Measurements from ENCODE around the gene PARP11. TPM values are rescaled to one million over a fixed set of nuclear protein-coding genes. Genes with fewer than 3 reads are reported as not detected.

PARP11 gene
- total RNA-seq, 2 experiments from 2014 or later: 13.4 TPM

GRCh38 chr12:3790642-3791041 lies 82.6 kb downstream of the PARP11 start:
- no peak overlapping the region for H3K4me3 ChIP-seq (ENCODE audit: low read length)
- H3K4me1 Mint-ChIP-seq (ENCODE audit: low read depth): no peaks in the 10 kb centered on the region
- no peak overlapping the region for H3K27ac ChIP-seq (ENCODE audit: low read depth in 1 of 2, low read length in 2 of 2)
- ChIA-PET POLR2A (no interaction called here), CTCF (interaction anchor here (1.4 kb wide), 1 partner anchor 13 kb away, joined by 3 read pairs; no protein-coding TSS in a partner anchor)
- intact Hi-C loops (cut with DNase I, micrococcal nuclease): no loop called here
- H3K36me3 ChIP-seq (ENCODE audit: insufficient read depth, low read length): peaks cover 3% of the 10 kb centered on the region
- peaks cover 33% of the 10 kb centered on the region for H3K36me3 Mint-ChIP-seq (ENCODE audit: low read depth)
- H3K4me3 Mint-ChIP-seq: no peak overlapping the region
- H3K27ac Mint-ChIP-seq: no peak overlapping the region
- no peak for DNase-seq
- no peaks in the 10 kb centered on the region for H3K27me3 ChIP-seq (ENCODE audit: control insufficient read depth in 1 of 2, insufficient read depth in 2 of 2, low read length in 2 of 2)
- no peak for TF ChIP-seq CTCF (IDR thresholded peaks at IDR 0.05)
- H3K4me1 ChIP-seq (ENCODE audit: insufficient read depth, low read length): no peaks in the 10 kb centered on the region
- H3K9me3 Mint-ChIP-seq: no peaks in the 10 kb centered on the region
- ATAC-seq (ENCODE audit: poor library complexity): no peak
- no peaks in the 10 kb centered on the region for H3K9me3 ChIP-seq (ENCODE audit: control insufficient read depth in 1 of 2, insufficient read depth in 1 of 2, low read length in 2 of 2)
- no peaks in the 10 kb centered on the region for H3K27me3 Mint-ChIP-seq

- POLR2A ChIA-PET: no interaction called here
- ATAC-seq (ENCODE audit: poor library complexity) (no peak), DNase-seq (no peak)
- H3K4me3 Mint-ChIP-seq: no peak overlapping the region
- Histone ChIP-seq H3K27me3 (ENCODE audit: control insufficient read depth in 1 of 2, insufficient read depth in 2 of 2, low read length in 2 of 2) (no peaks in the 10 kb centered on the region), H3K4me1 (ENCODE audit: insufficient read depth, low read length) (no peaks in the 10 kb centered on the region), H3K36me3 (ENCODE audit: insufficient read depth, low read length) (peaks cover 3% of the 10 kb centered on the region), H3K9me3 (ENCODE audit: control insufficient read depth in 1 of 2, insufficient read depth in 1 of 2, low read length in 2 of 2) (no peaks in the 10 kb centered on the region), H3K27ac (ENCODE audit: low read depth in 1 of 2, low read length in 2 of 2) (no peak overlapping the region), H3K4me3 (ENCODE audit: low read length) (no peak overlapping the region)
- no peak overlapping the region for H3K27ac Mint-ChIP-seq
- intact Hi-C loops (cut with DNase I, micrococcal nuclease): no loop called here
- TF ChIP-seq CTCF (IDR thresholded peaks at IDR 0.05): no peak
- CTCF ChIA-PET: interaction anchor here (0.6 to 1.4 kb wide), 3 partner anchors 13 to 476 kb away, joined by 3 read pairs; no protein-coding TSS in a partner anchor
- no peaks in the 10 kb centered on the region for H3K27me3 Mint-ChIP-seq
- H3K36me3 Mint-ChIP-seq (ENCODE audit: low read depth): peaks cover 33% of the 10 kb centered on the region
- no peaks in the 10 kb centered on the region for H3K9me3 Mint-ChIP-seq
- H3K4me1 Mint-ChIP-seq (ENCODE audit: low read depth): no peaks in the 10 kb centered on the region
Observed at GRCh38 chr12:3789838-3790237, 83.4 kb downstream of the PARP11 start.

GRCh38 chr12:3777206-3777809 lies 95.9 kb downstream of the PARP11 start:
- peak in 4 of 14 experiments; percentile 12 to 67 (median 58) for DNase-seq
- intact Hi-C loops (cut with DNase I, micrococcal nuclease): loop anchor here (1.0 kb wide), 2 partner anchors 119 to 477 kb away; no protein-coding TSS in a partner anchor
- H3K27me3 Mint-ChIP-seq: no peaks in the 10 kb centered on the region
- no peaks in the 10 kb centered on the region for H3K36me3 Mint-ChIP-seq (ENCODE audit: low read depth)
- H3K4me3 ChIP-seq (ENCODE audit: low read length): no peak overlapping the region
- POLR2A ChIA-PET: no interaction called here
- H3K27ac Mint-ChIP-seq: no peak overlapping the region
- TF ChIP-seq CTCF (IDR thresholded peaks at IDR 0.05): peak; percentile 75
- ATAC-seq (ENCODE audit: poor library complexity): peak; percentile 63
- peaks cover 2% of the 10 kb centered on the region for H3K4me1 ChIP-seq (ENCODE audit: insufficient read depth, low read length)
- H3K27ac ChIP-seq (ENCODE audit: low read depth in 1 of 2, low read length in 2 of 2): no peak overlapping the region
- H3K4me1 Mint-ChIP-seq (ENCODE audit: low read depth): peaks cover 5% of the 10 kb centered on the region
- no peaks in the 10 kb centered on the region for H3K9me3 Mint-ChIP-seq
- no peaks in the 10 kb centered on the region for H3K36me3 ChIP-seq (ENCODE audit: insufficient read depth, low read length)
- no peaks in the 10 kb centered on the region for H3K27me3 ChIP-seq (ENCODE audit: control insufficient read depth in 1 of 2, insufficient read depth in 2 of 2, low read length in 2 of 2)
- CTCF ChIA-PET: interaction anchor here (0.6 to 0.9 kb wide), 3 partner anchors 13 to 477 kb away, joined by 3 to 6 read pairs (median 3); no protein-coding TSS in a partner anchor
- H3K4me3 Mint-ChIP-seq: no peak overlapping the region
- no peaks in the 10 kb centered on the region for H3K9me3 ChIP-seq (ENCODE audit: control insufficient read depth in 1 of 2, insufficient read depth in 1 of 2, low read length in 2 of 2)
